H1 (cell line): ENCODE data around the gene SPOCK1. TPM values are rescaled to one million over a fixed set of nuclear protein-coding genes. Genes with fewer than 3 reads are reported as not detected.

Source experiments
- BRCA1 ChIP-seq: IDR thresholded peaks from 2 replicates; pipeline ENCODE4 v1.6.1; 2012; ENCODE audit warnings: low read depth, low read length, improper control_type of control experiment
- CHD2 ChIP-seq: IDR thresholded peaks from 2 replicates; pipeline ENCODE4 v1.6.1; 2012; ENCODE audit warnings: low read length, improper control_type of control experiment
- HDAC6 ChIP-seq: IDR thresholded peaks from one replicate; pipeline ENCODE4 v1.7.1; 2012; ENCODE audit warnings: low read depth, mild to moderate bottlenecking, inconsistent platforms, low read length, moderate library complexity
- KDM1A ChIP-seq: fragments of 200-600, 300-600 bp; sonication (generic); IDR thresholded peaks from 2 replicates; pipeline ENCODE4 v1.7.1; 2016; ENCODE audit warnings: mild to moderate bottlenecking, low read length, borderline replicate concordance
- KDM4A ChIP-seq: IDR thresholded peaks from one replicate; pipeline ENCODE4 v1.7.1; 2012; ENCODE audit warnings: low read depth, mild to moderate bottlenecking, moderate library complexity, low read length, inconsistent platforms; ENCODE audit not compliant: severe bottlenecking
- KDM5A ChIP-seq: fragments of 200-600 bp; IDR thresholded peaks from 2 replicates; pipeline ENCODE4 v1.7.1; 2012; ENCODE audit warnings: mild to moderate bottlenecking, low read length, inconsistent platforms, mixed read lengths
- SIRT6 ChIP-seq: IDR thresholded peaks from one replicate; pipeline ENCODE4 v1.7.1; 2012; ENCODE audit warnings: low read length, inconsistent platforms
- SP4 ChIP-seq: IDR thresholded peaks from 2 replicates; pipeline ENCODE4 v1.6.1; 2012; ENCODE audit warnings: low read length, inconsistent platforms
- TAF1 ChIP-seq: IDR thresholded peaks from 2 replicates; pipeline ENCODE4 v1.6.1; 2011; ENCODE audit warnings: mild to moderate bottlenecking, low read depth, low read length
- polyA plus RNA-seq, 7 experiments: library from polyadenylated mRNA; depleted of rRNA in 3 of 7; stranded (reverse) in 5 of 7; unstranded in 2 of 7; fragments of >200 nt in 5 of 7; fragments of 200-250 nt in 2 of 7; gene quantifications; 1 replicate in 5 of 7; 2 replicates in 1 of 7; 4 replicates in 1 of 7; pipeline versions ENCODE4 v1.2.1 to v1.2.3, GENCODE V29; 2011 to 2013; ENCODE audit warnings: missing spikeins in 2 of 7, mixed read lengths in 2 of 7
- total RNA-seq: library from RNA; stranded (reverse); fragmentation: NEBNext Ultra II Directional; extraction: Animal tissue kit (Norgen Biotek cat#: 25700); gene quantifications from 2 replicates; pipeline ENCODE4 v1.2.1, GENCODE V29; 2021
- TF ChIP-seq, protein P1 (sequence below): fragments of 300-600 bp; sonication (generic); IDR thresholded peaks from 2 replicates; pipeline ENCODE4 v1.7.1; 2012; ENCODE audit warnings: low read length, moderate library complexity, mild to moderate bottlenecking, inconsistent platforms; ENCODE audit not compliant: insufficient replicate concordance

The SPOCK1 gene
- total and polyA plus RNA-seq, 2 of the 8 experiments (the other 6 are each of a cell fraction or from before 2014, with no cell fraction given), result 6.9 to 18.1 TPM

GRCh38 chr5:136994154-136994553 lies 505.0 kb downstream of the SPOCK1 start (continued):
- TF ChIP-seq HDAC6 (no peak), KDM5A (no peak), TAF1 (no peak), KDM4A (no peak), SP4 (no peak), BRCA1 (no peak), SIRT6 (no peak), CHD2 (no peak), KDM1A (no peak)
- TF ChIP-seq, protein P1, sequence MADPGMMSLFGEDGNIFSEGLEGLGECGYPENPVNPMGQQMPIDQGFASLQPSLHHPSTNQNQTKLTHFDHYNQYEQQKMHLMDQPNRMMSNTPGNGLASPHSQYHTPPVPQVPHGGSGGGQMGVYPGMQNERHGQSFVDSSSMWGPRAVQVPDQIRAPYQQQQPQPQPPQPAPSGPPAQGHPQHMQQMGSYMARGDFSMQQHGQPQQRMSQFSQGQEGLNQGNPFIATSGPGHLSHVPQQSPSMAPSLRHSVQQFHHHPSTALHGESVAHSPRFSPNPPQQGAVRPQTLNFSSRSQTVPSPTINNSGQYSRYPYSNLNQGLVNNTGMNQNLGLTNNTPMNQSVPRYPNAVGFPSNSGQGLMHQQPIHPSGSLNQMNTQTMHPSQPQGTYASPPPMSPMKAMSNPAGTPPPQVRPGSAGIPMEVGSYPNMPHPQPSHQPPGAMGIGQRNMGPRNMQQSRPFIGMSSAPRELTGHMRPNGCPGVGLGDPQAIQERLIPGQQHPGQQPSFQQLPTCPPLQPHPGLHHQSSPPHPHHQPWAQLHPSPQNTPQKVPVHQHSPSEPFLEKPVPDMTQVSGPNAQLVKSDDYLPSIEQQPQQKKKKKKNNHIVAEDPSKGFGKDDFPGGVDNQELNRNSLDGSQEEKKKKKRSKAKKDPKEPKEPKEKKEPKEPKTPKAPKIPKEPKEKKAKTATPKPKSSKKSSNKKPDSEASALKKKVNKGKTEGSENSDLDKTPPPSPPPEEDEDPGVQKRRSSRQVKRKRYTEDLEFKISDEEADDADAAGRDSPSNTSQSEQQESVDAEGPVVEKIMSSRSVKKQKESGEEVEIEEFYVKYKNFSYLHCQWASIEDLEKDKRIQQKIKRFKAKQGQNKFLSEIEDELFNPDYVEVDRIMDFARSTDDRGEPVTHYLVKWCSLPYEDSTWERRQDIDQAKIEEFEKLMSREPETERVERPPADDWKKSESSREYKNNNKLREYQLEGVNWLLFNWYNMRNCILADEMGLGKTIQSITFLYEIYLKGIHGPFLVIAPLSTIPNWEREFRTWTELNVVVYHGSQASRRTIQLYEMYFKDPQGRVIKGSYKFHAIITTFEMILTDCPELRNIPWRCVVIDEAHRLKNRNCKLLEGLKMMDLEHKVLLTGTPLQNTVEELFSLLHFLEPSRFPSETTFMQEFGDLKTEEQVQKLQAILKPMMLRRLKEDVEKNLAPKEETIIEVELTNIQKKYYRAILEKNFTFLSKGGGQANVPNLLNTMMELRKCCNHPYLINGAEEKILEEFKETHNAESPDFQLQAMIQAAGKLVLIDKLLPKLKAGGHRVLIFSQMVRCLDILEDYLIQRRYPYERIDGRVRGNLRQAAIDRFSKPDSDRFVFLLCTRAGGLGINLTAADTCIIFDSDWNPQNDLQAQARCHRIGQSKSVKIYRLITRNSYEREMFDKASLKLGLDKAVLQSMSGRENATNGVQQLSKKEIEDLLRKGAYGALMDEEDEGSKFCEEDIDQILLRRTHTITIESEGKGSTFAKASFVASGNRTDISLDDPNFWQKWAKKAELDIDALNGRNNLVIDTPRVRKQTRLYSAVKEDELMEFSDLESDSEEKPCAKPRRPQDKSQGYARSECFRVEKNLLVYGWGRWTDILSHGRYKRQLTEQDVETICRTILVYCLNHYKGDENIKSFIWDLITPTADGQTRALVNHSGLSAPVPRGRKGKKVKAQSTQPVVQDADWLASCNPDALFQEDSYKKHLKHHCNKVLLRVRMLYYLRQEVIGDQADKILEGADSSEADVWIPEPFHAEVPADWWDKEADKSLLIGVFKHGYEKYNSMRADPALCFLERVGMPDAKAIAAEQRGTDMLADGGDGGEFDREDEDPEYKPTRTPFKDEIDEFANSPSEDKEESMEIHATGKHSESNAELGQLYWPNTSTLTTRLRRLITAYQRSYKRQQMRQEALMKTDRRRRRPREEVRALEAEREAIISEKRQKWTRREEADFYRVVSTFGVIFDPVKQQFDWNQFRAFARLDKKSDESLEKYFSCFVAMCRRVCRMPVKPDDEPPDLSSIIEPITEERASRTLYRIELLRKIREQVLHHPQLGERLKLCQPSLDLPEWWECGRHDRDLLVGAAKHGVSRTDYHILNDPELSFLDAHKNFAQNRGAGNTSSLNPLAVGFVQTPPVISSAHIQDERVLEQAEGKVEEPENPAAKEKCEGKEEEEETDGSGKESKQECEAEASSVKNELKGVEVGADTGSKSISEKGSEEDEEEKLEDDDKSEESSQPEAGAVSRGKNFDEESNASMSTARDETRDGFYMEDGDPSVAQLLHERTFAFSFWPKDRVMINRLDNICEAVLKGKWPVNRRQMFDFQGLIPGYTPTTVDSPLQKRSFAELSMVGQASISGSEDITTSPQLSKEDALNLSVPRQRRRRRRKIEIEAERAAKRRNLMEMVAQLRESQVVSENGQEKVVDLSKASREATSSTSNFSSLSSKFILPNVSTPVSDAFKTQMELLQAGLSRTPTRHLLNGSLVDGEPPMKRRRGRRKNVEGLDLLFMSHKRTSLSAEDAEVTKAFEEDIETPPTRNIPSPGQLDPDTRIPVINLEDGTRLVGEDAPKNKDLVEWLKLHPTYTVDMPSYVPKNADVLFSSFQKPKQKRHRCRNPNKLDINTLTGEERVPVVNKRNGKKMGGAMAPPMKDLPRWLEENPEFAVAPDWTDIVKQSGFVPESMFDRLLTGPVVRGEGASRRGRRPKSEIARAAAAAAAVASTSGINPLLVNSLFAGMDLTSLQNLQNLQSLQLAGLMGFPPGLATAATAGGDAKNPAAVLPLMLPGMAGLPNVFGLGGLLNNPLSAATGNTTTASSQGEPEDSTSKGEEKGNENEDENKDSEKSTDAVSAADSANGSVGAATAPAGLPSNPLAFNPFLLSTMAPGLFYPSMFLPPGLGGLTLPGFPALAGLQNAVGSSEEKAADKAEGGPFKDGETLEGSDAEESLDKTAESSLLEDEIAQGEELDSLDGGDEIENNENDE, result no peak
- TF ChIP-seq, all 59 proteins: peak for 0
